GM23338 (cell line): Measurements from ENCODE around the gene FHOD1.

Experiments used
- CREB1 ChIP-seq: fragments of 250-450 bp; sonication (Bioruptor Pico); IDR thresholded peaks from 2 replicates; pipeline ENCODE4 v1.5.0; 2020; ENCODE audit warnings: low read depth, mild to moderate bottlenecking, moderate library complexity
- EZH2 ChIP-seq: fragments of 200-600 bp; sonication (generic); IDR thresholded peaks from one replicate; pipeline ENCODE4 v1.8.0; 2017; ENCODE audit warnings: antibody characterized with exemption, mild to moderate bottlenecking, low read depth; ENCODE audit not compliant: unreplicated experiment
- EZH2phosphoT487 ChIP-seq: fragments of 200-600 bp; sonication (generic); IDR thresholded peaks from one replicate; pipeline ENCODE4 v1.8.1; 2018; ENCODE audit warnings: antibody characterized with exemption; ENCODE audit not compliant: unreplicated experiment
- JUNB ChIP-seq: IDR thresholded peaks from one replicate; pipeline ENCODE4 v1.6.1; 2016; ENCODE audit warnings: antibody characterized with exemption; ENCODE audit not compliant: unreplicated experiment
- NANOG ChIP-seq: IDR thresholded peaks from 2 replicates; pipeline ENCODE4 v1.6.1; 2016; ENCODE audit warnings: antibody characterized with exemption, borderline replicate concordance
- POLR2AphosphoS5 ChIP-seq: IDR thresholded peaks from 2 replicates; pipeline ENCODE4 v1.6.1; 2016; ENCODE audit warnings: antibody characterized with exemption, low read depth
- ZNF114 ChIP-seq: fragments of 250-450 bp; sonication (Bioruptor Pico); IDR thresholded peaks from 2 replicates; pipeline ENCODE4 v1.5.0; 2020; ENCODE audit warnings: mild to moderate bottlenecking, moderate library complexity
- ZNF331 ChIP-seq: fragments of 250-450 bp; sonication (Bioruptor Pico); IDR thresholded peaks from 2 replicates; pipeline ENCODE4 v1.5.0; 2020; ENCODE audit warnings: low read depth, mild to moderate bottlenecking, moderate library complexity
- TF ChIP-seq, protein P1 (sequence below), 2 experiments: fragments of 200-600 bp in 1 of 2; sonication (generic) in 1 of 2; conservative IDR thresholded peaks; 2 replicates each; pipeline versions ENCODE4 v1.5.1 to v1.6.1; 2016 to 2017; ENCODE audit warnings: antibody characterized with exemption in 2 of 2, low read depth in 2 of 2, mild to moderate bottlenecking in 2 of 2, moderate library complexity in 1 of 2
- TF ChIP-seq, protein P2 (sequence below): IDR thresholded peaks from one replicate; pipeline ENCODE4 v1.6.1; 2018; ENCODE audit warnings: antibody characterized with exemption; ENCODE audit not compliant: unreplicated experiment
- TF ChIP-seq, protein P3 (sequence below): IDR thresholded peaks from 2 replicates; pipeline ENCODE4 v1.6.1; 2016; ENCODE audit warnings: antibody characterized with exemption

DNA sequence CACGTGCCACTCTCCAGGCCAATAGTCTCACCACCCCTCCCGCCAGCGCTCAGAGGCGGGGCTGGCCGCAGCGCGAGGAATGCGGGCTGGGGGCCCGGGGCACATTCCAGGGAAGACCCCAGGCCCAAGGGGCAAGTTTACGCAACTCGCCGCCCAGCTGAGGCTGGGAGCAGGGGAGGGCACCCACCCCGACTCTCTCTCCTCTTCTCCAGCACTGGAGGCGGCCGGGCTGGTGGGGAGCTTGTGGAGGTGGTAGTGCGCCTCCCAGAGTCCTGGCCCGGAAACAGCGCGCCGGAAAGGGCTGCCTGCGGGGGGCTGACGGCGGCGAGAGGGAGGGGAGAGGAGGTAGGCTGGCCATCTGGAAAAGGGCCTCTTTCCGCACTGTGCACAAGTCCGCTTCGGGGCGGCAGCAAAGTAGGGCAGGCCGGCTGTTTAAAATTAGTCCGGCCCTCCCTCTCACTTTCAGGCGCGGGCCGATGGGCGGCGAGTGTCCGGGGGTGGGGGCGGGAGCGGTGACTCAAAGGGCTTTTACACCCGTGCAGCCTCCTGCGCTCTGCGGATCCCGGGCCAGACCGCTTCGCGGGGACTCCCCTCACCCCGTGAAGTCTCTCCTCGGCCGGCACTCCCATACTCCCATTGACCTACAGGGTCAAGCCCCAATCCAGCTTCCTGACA, 1.1 kb downstream of the FHOD1 start:
- TF ChIP-seq, protein P1, sequence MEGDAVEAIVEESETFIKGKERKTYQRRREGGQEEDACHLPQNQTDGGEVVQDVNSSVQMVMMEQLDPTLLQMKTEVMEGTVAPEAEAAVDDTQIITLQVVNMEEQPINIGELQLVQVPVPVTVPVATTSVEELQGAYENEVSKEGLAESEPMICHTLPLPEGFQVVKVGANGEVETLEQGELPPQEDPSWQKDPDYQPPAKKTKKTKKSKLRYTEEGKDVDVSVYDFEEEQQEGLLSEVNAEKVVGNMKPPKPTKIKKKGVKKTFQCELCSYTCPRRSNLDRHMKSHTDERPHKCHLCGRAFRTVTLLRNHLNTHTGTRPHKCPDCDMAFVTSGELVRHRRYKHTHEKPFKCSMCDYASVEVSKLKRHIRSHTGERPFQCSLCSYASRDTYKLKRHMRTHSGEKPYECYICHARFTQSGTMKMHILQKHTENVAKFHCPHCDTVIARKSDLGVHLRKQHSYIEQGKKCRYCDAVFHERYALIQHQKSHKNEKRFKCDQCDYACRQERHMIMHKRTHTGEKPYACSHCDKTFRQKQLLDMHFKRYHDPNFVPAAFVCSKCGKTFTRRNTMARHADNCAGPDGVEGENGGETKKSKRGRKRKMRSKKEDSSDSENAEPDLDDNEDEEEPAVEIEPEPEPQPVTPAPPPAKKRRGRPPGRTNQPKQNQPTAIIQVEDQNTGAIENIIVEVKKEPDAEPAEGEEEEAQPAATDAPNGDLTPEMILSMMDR (conservative IDR thresholded peaks at IDR 0.05; ENCODE audit: low read depth in 2 of 2): peak; percentile 42 to 54
- TF ChIP-seq ZNF114 (CRISPR knock-in tag) (no peak), EZH2phosphoT487 (no peak), NANOG (no peak), EZH2 (no peak), ZNF331 (CRISPR knock-in tag) (no peak), POLR2AphosphoS5 (peak; percentile 64), JUNB (no peak), CREB1 (CRISPR knock-in tag) (no peak)
- TF ChIP-seq, protein P2, sequence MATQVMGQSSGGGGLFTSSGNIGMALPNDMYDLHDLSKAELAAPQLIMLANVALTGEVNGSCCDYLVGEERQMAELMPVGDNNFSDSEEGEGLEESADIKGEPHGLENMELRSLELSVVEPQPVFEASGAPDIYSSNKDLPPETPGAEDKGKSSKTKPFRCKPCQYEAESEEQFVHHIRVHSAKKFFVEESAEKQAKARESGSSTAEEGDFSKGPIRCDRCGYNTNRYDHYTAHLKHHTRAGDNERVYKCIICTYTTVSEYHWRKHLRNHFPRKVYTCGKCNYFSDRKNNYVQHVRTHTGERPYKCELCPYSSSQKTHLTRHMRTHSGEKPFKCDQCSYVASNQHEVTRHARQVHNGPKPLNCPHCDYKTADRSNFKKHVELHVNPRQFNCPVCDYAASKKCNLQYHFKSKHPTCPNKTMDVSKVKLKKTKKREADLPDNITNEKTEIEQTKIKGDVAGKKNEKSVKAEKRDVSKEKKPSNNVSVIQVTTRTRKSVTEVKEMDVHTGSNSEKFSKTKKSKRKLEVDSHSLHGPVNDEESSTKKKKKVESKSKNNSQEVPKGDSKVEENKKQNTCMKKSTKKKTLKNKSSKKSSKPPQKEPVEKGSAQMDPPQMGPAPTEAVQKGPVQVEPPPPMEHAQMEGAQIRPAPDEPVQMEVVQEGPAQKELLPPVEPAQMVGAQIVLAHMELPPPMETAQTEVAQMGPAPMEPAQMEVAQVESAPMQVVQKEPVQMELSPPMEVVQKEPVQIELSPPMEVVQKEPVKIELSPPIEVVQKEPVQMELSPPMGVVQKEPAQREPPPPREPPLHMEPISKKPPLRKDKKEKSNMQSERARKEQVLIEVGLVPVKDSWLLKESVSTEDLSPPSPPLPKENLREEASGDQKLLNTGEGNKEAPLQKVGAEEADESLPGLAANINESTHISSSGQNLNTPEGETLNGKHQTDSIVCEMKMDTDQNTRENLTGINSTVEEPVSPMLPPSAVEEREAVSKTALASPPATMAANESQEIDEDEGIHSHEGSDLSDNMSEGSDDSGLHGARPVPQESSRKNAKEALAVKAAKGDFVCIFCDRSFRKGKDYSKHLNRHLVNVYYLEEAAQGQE: no peak
- TF ChIP-seq, protein P3, sequence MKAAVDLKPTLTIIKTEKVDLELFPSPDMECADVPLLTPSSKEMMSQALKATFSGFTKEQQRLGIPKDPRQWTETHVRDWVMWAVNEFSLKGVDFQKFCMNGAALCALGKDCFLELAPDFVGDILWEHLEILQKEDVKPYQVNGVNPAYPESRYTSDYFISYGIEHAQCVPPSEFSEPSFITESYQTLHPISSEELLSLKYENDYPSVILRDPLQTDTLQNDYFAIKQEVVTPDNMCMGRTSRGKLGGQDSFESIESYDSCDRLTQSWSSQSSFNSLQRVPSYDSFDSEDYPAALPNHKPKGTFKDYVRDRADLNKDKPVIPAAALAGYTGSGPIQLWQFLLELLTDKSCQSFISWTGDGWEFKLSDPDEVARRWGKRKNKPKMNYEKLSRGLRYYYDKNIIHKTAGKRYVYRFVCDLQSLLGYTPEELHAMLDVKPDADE: peak; percentile 65
